Sigmoid colon (tissue), 7 donors: ENCODE measurements around the gene RPUSD3. TPM values are rescaled to one million over a fixed set of nuclear protein-coding genes. Genes with fewer than 3 reads are reported as not detected.

Experiments
- DNase-seq: peaks from one replicate; pipeline ENCODE4 v3.0.0-alpha.2; 2019
- H3K27ac ChIP-seq, 4 donors: fragments of 200-600 bp; sonication (generic); one replicate each; pipeline ENCODE4 v1.5.1; 2016 to 2019; ENCODE audit warnings: mild to moderate bottlenecking in 1 of 4
- H3K27me3 ChIP-seq, 3 donors: fragments of 200-600 bp; sonication (generic); one replicate each; pipeline ENCODE4 v1.5.1; 2019; ENCODE audit warnings: mild to moderate bottlenecking in 1 of 3
- H3K36me3 ChIP-seq, 4 donors: fragments of 200-600 bp; sonication (generic); one replicate each; pipeline ENCODE4 v1.5.1; 2016 to 2019
- H3K4me1 ChIP-seq, 4 donors: fragments of 200-600 bp; sonication (generic); one replicate each; pipeline ENCODE4 v1.5.1; 2017 to 2019
- H3K4me3 ChIP-seq, 4 donors: fragments of 200-600 bp; sonication (generic); one replicate each; pipeline ENCODE4 v1.5.1; 2017 to 2019; ENCODE audit warnings: mild to moderate bottlenecking in 2 of 4, moderate library complexity in 1 of 4
- H3K9me3 ChIP-seq, 4 donors: fragments of 200-600 bp in 3 of 4; sonication (generic) in 3 of 4; one replicate each; pipeline versions ENCODE4 v1.5.1 to v1.6.1; 2013 to 2019
- CTCF ChIP-seq, 4 experiments: fragments of 450-650 bp in 3 of 4; fragments of 200-600 bp in 1 of 4; IDR thresholded peaks; one replicate each; pipeline ENCODE4 v1.5.1; 2016 to 2019; ENCODE audit warnings: antibody characterized with exemption in 4 of 4, mild to moderate bottlenecking in 3 of 4, moderate library complexity in 2 of 4
- EP300 ChIP-seq, 4 donors: sonication (generic); formaldehyde crosslinking; IDR thresholded peaks; one replicate each; pipeline ENCODE4 v1.6.1; 2017; ENCODE audit warnings: antibody characterized with exemption in 4 of 4
- POLR2A ChIP-seq, 2 donors: fragments of 450-650 bp; IDR thresholded peaks; one replicate each; pipeline ENCODE4 v1.6.1; 2016; ENCODE audit warnings: antibody characterized with exemption in 2 of 2, mild to moderate bottlenecking in 2 of 2, moderate library complexity in 2 of 2
- POLR2AphosphoS5 ChIP-seq, 4 donors: sonication (generic); formaldehyde crosslinking; IDR thresholded peaks; one replicate each; pipeline ENCODE4 v1.6.1; 2017; ENCODE audit warnings: antibody characterized with exemption in 4 of 4
- WGBS, 2 donors: extraction: QIAGEN DNeasy Blood & Tissue Kit; methylation state at CpG; one replicate each; pipeline ENCODE4 v1.1.7; 2013; 5-methylcytosine and 5-hydroxymethylcytosine counted together
- intact Hi-C: fragments of 100-400 bp; cut with DNase I; formaldehyde crosslinking; loops from one replicate; pipeline ENCODE4 v1.15.1; 2023
- polyA plus RNA-seq, 3 donors: library from polyadenylated mRNA; stranded (reverse); fragments of 200-250 nt; gene quantifications; one replicate each; pipeline ENCODE4 v1.2.3, GENCODE V29; 2013
- total RNA-seq, 4 donors: library from RNA; depleted of rRNA; stranded (reverse); fragments of >200 nt; gene quantifications; one replicate each; pipeline ENCODE4 v1.1.0, GENCODE V29; 2016
- donor health status: healthy with polysubstance abuse.
- donor health status: Bipolar disorder and iron deficiency.
- donor health status: healthy.

Gene RPUSD3
- total and polyA plus RNA-seq, 7 donors: 22.0 to 54.7 (median 42.6) TPM

GRCh38 chr3:9809239-9809614 lies 34.6 kb downstream of the RPUSD3 start:
- DNase-seq: no peak
- peaks cover 21 to 42% (median 27%) of the 10 kb centered on the region in 4 donors for H3K36me3 ChIP-seq

DNA sequence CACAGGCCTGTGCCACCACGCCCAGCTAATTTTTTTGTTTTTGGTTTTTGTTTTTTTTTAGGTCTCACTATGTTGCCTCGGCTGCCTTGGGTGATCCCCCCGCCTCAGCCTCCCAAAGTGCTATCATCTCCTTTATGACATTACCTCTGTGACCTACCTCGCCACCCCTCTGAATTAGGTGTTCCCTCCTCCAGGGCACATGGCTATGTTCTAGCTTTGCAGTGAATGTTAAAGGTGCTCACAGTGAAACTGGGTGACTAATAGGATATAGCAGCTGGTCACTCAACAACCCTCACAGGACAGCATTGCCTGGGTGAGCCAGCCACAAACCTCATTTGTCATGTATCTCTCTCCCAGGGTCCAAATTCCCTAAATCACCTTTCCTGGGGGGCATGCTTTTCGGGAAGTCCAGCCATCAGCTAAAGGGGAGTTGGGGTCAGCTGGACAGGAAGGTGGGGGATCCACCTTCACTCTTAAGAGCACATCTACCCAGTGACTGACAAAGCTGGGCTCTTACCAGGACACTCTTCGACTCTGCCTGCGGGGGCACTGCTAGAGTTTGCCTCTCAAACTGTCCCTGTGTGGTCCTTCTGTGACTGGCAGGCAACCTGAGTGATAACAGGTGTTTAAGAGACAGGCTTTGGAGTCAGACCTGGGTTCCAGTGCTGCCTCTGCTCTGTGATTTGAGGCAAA lies 35.3 kb downstream of the RPUSD3 start:
- WGBS, 2 donors: 51 to 69% methylated on average over 7 of the region's 7 CpGs
- intact Hi-C loops: loop anchor here (5.0 kb wide), 1 partner anchor 91 kb away; no protein-coding TSS in a partner anchor
- TF ChIP-seq POLR2A (IDR thresholded peaks at IDR 0.05): no peak
- no peak for TF ChIP-seq EP300 (IDR thresholded peaks at IDR 0.05)
- TF ChIP-seq POLR2AphosphoS5 (IDR thresholded peaks at IDR 0.05): no peak
- TF ChIP-seq CTCF (IDR thresholded peaks at IDR 0.05): no peak
- Histone ChIP-seq H3K4me3 (no peak overlapping the region), H3K9me3 (no peaks in the 10 kb centered on the region), H3K27me3 (no peaks in the 10 kb centered on the region), H3K36me3 (peaks cover 26 to 46% (median 35%) of the 10 kb centered on the region in 4 donors), H3K4me1 (peaks cover 0 to 17% (median 13%) of the 10 kb centered on the region in 4 donors), H3K27ac (peak overlapping the region; percentile 95 to 98 (median 96))
- no peak for DNase-seq

More at GRCh38 chr3:9809239-9809614, 34.6 kb downstream of the RPUSD3 start:
- no peaks in the 10 kb centered on the region for H3K27me3 ChIP-seq
- no peaks in the 10 kb centered on the region for H3K9me3 ChIP-seq
- peak overlapping the region; percentile 54 to 92 (median 90) for H3K4me3 ChIP-seq
- H3K4me1 ChIP-seq: peaks cover 0 to 17% (median 13%) of the 10 kb centered on the region in 4 donors
- peak overlapping the region; percentile 95 to 98 (median 96) for H3K27ac ChIP-seq
- intact Hi-C loops: loop anchor here (5.0 kb wide), 1 partner anchor 92 kb away; no protein-coding TSS in a partner anchor
- TF ChIP-seq CTCF (IDR thresholded peaks at IDR 0.05) (no peak), POLR2A (IDR thresholded peaks at IDR 0.05) (no peak), EP300 (IDR thresholded peaks at IDR 0.05) (no peak), POLR2AphosphoS5 (IDR thresholded peaks at IDR 0.05) (no peak)
- WGBS, 2 donors: 30 to 63% methylated on average over 4 of the region's 4 CpGs

- DNase-seq: no peak
- peaks cover 32 to 46% (median 40%) of the 10 kb centered on the region in 4 donors for H3K36me3 ChIP-seq
- TF ChIP-seq POLR2AphosphoS5 (IDR thresholded peaks at IDR 0.05) (no peak), EP300 (IDR thresholded peaks at IDR 0.05) (no peak), POLR2A (IDR thresholded peaks at IDR 0.05) (no peak), CTCF (IDR thresholded peaks at IDR 0.05) (no peak)
- H3K4me3 ChIP-seq: no peak overlapping the region
- H3K4me1 ChIP-seq: peaks cover 0 to 17% (median 13%) of the 10 kb centered on the region in 4 donors
- intact Hi-C loops: loop anchor here (5.0 kb wide), 1 partner anchor 91 kb away; no protein-coding TSS in a partner anchor
- H3K9me3 ChIP-seq: no peaks in the 10 kb centered on the region
- no peaks in the 10 kb centered on the region for H3K27me3 ChIP-seq
- 72 to 90% methylated on average over 2 of the region's 2 CpGs for WGBS, 2 donors
- peak overlapping the region in 1 of 4 donors; percentile 98 for H3K27ac ChIP-seq
Measured at GRCh38 chr3:9807981-9808344, 35.8 kb downstream of the RPUSD3 start.

- H3K36me3 ChIP-seq: peaks cover 38 to 48% (median 45%) of the 10 kb centered on the region in 4 donors
- 95 to 96% methylated on average over 7 of the region's 7 CpGs for WGBS, 2 donors
- intact Hi-C loops: loop anchor here (5.0 kb wide), 1 partner anchor 90 kb away; no protein-coding TSS in a partner anchor
- H3K9me3 ChIP-seq: no peaks in the 10 kb centered on the region
- no peaks in the 10 kb centered on the region for H3K27me3 ChIP-seq
- DNase-seq: no peak
- H3K4me3 ChIP-seq: no peak overlapping the region
- no peak for TF ChIP-seq CTCF (IDR thresholded peaks at IDR 0.05)
- no peak for TF ChIP-seq POLR2AphosphoS5 (IDR thresholded peaks at IDR 0.05)
- no peak for TF ChIP-seq EP300 (IDR thresholded peaks at IDR 0.05)
- no peak for TF ChIP-seq POLR2A (IDR thresholded peaks at IDR 0.05)
- peaks cover 0 to 17% (median 13%) of the 10 kb centered on the region in 4 donors for H3K4me1 ChIP-seq
- no peak overlapping the region for H3K27ac ChIP-seq
Measured at GRCh38 chr3:9806688-9807589, 36.9 kb downstream of the RPUSD3 start.
